ENCODE results near the gene CLCN2.

DNA sequence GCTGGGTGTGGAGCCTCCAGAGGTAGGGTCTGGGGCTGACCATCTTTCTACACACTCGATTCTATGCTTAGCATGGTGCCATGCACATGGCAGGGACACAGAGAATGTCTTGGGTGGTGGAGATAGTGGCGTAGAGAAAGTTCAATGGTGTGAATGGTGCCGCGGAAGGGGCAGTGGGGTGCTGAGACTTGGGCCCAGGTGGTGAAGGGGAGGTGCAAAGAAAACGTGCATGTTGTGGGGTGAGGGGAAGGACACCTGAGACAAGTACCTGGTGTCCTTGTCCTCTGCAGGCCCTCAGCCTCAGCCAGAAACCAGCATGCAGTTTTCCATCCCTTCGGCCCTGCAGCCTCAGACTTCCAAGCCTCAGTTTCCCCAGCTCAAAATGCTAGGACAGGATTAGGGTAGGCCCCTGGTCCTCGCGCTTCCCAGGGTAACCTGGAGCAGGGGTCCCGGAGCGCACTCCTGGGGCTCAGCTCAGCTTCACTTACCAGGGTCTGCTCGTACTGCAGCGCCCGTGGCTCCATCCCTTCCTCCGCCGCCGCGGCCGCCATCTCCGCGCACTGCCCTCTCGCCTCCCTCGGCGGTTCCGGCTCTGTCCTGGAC, 375 bp downstream of the CLCN2 start:
- TF ChIP-seq GATA3 (IDR thresholded peaks at IDR 0.05; ENCODE audit: low read depth, low read length) (no peak), GATA2 (IDR thresholded peaks at IDR 0.05; ENCODE audit: low read depth, low read length) (no peak)
